ENCODE measurements around the gene KANSL1.
"Not testable (repeated sequence)": the region's sequence is repeated elsewhere in the genome, so short reads cannot be mapped to it uniquely, and the experiment has no call there.

The KANSL1 gene

DNA sequence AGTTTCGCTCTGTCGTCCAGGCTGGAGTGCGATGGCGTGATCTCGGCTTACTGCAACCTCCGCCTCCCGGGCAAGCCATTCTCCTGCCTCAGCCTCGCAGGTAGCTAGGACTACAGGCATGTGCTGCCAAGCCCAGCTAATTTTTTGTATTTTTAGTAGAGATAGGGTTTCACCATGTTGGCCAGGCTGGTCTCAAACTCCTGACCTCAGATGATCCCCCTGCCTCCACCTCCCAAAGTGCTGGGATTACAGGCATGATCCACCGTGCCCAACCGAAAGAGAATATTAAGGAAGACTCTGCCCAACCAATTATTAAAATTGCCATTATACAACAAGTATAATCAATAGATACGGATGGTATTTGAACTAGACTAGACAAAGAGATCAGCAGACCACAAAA is 82.0 kb downstream of the KANSL1 start:
- DNase-seq, result not testable (repeated sequence)

DNA sequence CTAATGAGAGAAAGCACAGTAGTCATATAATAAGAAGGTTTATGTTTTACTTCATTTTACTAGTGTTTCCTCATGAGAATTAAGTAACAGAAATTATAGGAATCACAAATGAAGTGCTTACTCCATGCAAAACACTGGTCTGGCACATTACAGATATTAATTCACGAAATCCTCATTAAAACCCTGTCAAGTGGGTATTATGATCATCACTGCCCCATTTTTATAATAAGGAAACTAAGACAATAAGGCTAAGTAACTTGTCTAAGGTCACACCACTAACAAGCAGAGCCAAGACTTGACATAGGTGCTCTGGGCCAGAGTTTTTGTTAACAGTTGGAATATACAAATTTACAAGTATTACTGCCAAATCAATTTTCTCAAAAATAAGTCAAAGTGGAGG is 83.0 kb downstream of the KANSL1 start:
- no peak for DNase-seq

DNA sequence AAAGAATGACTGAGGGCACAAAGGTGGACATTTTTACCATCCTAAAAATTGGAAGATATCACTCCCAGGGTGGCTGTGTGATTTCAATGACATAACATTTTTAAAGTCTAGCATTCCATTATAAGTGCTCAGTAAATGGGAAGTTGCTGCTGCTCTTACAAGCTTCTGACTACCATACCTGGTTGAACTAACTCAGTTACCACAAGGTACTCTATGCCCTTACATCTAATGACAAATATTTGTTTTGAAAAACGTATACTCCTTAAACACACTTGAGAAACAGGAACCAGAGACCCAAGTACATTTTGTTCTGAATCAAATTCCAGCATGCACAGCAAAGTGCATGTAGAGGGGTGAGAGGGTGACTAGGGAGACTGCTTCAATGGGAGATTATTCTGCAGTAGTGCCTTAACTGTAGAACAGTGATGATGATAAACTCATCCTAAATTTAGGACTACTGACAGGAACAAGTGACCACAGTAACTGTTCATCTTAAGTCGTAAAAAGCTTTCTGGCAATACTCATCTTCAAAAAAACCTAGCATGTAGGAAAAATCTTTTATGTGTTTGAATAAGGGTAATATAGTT is 83.5 kb downstream of the KANSL1 start:
- no peak for DNase-seq

DNA sequence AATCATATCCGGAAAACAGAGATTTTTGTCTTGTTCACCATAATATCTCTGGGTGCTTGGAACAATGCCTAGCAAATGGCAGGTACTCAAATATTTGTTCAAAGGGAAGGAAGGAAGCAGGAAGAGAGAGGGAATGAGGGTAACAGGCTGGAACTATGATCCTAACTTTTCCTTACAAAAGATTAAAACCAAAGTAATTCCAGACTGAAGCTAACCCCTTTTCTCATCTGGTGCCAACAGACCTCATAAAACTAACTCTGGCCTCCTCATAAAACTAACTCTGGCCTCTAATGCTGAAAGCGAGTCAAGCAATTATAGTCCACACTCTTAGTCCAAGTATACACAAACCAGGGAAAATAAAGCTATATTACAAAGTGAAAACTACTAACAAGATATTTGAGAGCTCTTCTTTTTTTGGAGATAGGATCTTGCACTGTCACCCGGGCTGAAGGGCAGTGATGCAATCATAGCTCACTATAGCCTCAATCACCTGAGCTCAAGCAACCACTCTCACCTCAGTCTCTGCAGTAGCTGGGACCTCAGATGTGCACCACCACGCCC is 84.6 kb downstream of the KANSL1 start:
- no peak for DNase-seq

DNA sequence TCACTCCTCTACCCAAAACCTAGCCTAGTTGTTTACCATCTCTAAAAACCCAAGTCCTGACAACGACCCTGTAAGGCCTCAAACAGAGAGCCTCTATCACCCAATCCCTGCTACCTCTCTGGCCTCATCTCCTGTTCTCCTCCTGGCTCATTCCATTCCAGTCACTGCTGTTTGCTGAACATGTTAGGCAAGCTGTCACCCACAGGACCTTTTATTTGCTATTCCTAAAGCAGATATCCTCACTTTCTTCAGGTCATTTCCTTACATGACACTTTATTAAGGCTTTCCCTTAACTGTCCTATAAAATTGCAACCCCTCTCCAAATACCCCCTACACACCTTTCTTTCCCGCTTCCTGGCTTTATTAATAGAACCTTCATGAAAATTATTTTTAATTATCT is 85.1 kb downstream of the KANSL1 start:
- DNase-seq, result no peak

DNA sequence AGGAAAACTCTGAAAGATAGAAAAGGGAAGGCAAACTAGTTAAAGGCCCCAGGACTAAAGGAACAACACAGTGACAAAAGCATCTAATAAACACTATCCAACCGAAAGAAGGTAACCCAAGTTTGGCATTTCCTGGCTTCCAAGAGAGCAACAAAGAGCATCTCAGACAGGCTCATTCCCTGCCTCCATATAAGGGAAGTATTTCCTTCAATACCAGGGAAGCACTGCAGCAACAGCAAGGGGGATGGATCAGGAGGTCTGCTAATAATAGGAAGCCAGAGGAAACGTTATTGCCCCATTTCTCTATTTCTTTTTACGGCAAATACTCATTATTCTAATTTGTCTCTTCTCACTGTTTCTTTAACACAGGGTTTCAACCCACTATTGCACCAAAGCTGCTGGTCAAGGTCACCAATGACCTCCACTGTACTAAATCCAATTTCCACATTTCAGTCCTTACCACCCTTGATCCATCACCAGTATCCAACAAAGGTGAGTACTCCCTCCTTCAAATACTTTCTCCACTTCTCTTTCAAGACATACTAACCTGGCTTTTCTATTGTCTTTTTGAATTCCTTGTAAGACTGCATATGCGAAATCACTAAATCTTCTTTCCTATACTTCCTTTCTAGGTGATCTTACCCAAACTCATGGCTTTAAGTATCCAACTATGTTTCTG is 86.1 kb downstream of the KANSL1 start:
- DNase-seq, result no peak

DNA sequence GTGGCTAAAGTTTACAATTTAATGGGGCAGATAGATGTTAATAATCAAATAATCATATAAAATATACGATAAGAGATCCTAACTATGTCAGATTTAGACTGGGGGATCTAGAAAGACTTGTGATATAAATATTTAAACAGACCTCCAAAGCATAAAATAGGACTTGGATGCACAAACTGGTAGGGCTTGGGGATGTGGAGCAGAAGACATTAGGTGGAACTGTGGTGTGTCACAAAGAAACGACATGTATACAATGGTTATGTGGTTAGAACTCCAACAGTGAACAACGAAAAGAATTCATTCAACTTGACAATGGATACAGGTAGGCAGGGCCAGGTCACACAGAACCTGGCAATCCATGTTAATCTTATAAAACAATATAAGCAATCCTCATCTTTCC is 90.4 kb downstream of the KANSL1 start:
- not testable (repeated sequence) for DNase-seq

DNA sequence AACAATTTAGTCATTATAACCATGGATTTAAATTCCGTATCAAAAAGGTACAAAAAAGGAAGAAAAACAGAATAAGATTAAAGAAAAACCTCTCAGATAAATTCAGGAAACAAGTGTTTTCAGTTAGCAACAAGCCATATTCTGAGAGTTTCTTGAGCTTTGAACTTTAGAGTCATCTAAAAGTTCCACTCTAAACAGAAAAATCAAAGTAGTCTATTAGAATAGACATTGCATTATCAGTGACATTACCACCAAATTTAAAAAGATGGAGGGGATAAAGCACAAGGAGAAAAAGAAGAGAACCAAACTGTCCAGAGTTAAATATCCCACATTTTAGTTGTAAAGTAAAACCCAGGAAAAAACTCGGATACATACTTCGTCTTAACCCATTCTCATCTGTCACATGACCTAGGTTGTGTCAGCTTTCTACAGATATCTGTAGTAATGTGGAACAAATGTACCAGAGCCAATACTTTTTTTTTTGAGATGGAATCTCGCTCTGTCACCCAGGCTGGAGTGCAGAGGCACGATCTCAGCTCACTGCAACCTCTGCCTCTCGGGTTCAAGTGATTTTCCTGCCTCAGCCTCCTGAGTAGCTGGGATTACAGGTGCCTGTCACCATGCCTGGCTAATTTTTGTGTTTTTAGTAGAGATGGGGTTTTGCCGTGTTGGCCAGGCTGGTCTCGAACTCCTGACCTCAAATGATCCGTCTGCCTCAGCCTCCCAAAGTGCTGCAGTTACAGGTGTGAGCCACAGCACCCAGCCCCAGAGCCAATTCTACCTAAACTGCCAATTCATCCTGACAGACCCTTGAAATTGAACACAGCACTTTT is 91.2 kb downstream of the KANSL1 start:
- not testable (repeated sequence) for DNase-seq

DNA sequence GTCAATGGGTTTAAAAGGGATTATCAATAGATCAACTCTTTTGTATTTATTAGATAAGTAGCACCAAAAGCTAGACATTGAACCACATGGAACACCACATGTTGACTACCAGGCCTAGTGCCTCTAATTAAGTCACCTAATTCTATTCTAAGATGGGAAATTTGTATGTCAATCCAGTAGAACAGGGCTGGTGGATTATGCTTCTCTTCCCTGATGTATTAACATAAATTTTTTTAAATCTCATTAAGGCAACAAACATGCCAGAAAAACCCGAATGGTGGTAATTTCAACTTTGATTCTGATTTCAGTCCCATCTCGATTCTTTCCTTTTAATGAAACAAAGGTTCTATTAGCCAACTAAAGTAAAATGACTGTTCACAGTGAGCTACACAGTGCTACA is 92.6 kb downstream of the KANSL1 start:
- DNase-seq, result no peak

DNA sequence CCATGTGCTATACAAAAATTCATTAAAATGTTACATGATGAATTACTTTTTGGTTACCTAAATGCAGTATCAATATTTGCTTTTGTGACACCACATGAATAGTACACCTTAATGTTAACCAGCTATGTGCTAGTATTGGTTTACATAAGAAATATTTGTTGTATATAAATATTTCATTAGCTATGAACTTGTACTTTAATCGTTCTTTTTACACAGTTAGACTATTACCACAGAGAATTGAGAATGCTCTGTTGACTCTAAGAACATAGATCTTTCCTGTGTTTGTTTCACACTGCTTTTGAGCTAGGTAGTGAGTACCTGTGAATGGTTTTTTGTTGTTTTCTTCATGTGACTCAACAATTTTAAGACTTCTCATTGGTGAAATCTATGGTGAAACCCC is 93.4 kb downstream of the KANSL1 start:
- DNase-seq, result no peak

DNA sequence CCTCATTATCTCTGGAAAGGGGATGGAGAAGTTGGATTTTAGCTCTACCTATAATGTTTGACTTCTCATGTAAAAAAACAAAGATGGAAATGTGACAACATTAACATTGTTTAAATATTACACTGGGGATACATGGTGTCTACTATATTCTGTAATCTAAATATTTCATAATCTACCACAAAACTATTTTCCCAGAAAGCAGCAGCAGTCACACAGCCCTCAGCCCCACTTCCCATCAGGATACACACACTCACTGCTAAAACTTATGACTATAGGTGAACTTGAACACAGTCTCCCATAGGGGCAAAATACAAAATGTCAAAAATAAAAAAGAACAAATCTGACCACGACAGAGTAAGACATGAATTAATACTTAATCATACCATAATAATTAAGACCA is 95.7 kb downstream of the KANSL1 start:
- DNase-seq, result no peak

DNA sequence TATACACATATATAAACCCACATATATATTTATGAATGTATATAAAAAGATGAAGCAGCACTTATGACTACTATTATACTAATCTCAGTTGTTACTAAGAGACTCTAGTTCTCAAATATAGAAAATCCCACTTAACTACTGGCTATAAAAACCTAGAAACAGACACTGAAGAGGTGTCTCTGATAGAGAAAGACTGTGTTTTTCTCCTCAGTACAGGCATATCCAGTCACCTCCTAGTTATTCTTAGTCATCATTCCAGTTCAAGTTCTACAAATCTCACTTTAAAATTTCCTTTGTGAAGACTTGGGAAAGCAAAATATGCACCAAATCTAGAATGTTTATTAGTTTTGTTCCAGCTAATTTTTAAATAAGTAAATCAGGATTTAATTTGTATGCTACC is 100.2 kb downstream of the KANSL1 start:
- DNase-seq, result no peak

DNA sequence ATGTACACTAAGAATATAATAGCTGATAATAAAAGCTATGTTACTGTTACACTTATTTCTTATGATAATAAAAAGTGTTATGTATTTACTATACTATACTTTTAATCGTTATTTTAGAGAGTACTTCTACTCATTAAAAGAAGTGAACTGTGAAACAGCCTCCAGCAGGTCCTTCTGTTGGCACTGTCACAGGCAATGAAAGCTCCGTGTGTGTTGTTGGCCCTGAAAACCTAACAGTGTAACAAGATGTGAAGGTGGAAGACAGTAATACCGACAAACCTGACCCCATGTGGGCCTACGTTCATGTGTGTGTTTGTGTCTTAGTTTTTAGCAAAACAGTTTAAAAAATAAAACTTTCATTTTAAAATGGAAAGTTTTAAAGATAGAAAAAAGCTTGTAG is 102.4 kb downstream of the KANSL1 start:
- DNase-seq, result no peak

DNA sequence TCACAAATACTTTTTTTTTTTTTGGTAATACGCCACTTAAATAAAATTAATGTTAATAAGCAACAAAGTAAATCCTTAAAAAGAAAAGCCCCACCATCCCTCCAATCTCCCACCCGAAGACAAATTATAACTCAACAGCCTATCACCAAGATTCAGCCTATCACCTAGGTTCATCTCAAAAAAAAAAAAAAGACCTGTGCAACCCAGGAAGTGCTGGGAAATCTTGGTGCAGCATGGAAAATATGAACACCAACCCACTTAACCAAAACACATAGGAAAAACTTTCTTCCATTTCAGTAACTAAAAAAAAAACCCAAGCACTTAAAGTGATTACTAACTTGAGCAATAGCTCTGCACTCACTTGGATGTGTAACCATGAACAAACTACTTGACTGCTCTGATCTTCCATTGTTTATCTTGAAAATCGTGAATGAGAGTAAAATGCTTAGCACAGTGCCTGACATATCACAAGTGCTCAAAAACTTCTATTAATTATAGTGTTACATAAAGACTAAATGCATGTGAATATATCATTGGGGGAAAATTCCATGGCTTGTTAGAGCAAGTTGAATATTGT is 103.8 kb downstream of the KANSL1 start:
- DNase-seq, result no peak

DNA sequence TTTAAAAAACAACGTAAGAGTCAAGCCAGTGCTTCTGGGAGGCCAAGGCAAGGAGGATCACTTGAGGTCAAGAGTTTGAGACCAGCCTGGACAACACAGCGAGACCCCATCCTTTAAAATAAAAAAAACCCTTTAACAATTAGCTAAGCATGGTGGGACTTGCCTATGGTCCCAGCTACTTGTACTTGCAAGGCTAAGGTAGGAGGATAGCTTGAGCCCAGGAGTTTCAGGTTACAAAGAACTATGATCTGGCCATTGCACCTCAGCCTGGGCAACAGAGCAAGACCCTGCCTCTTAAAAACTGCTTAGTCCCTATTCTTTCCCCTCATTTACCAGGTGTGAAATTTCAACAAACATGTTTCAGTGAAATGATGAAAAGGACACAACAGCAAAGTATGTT is 104.6 kb downstream of the KANSL1 start:
- DNase-seq, result no peak

DNA sequence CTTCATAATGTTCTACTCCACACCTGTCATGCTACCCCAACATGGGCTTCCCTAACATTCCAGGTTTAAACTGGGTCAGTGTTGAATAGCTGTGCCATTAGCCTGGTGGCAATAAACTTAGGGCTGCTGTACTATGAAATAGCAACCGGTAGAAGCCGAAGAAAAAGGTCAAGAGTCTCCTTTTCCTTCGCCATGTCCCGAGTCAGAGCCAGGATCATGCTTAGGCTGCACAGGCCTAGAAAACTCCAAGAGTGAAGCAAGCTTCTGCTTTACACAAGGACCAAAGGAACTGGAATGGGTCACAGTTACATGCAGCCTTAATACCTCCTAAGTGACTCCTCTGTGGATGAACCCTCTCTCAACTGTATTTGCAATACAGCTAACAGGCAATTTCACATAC is 105.4 kb downstream of the KANSL1 start:
- not testable (repeated sequence) for DNase-seq

DNA sequence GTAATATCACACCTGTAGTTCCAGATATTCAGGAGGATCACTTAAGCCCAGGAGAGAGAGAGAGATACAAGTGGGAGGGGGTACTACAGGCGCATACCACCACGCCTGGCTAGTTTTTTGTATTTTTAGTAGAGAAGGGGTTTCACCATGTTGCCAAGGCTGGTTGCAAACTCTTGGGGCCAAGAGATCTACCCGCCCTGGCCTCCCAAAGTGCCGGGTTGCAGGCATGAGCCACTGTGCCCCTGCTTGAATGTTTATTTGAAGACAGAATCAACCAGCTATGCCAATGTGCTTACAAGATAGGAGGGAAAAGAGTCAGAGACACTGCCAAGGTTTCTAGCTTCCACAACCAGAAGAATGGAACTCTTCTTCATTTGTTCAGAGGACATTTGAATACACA is 106.4 kb downstream of the KANSL1 start:
- no peak for DNase-seq

DNA sequence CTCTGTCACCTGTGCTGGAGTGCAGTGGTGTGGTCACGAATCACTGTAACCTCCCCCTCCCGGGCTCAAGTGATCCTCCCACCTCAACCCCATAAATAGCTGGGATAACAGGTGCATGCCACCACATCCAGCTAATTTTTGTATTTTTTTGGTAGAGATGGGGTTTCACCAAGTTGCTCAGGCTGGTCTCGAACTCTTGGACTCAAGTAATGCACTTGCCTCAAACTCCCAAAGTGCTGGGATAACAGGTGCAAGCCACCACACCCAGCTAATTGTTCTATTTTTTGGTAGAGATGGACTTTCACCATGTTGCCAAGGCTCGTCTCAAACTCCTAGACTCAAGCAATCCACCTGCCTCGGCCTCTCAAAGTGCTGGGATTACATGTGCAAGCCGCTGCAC is 107.7 kb downstream of the KANSL1 start:
- no peak for DNase-seq

DNA sequence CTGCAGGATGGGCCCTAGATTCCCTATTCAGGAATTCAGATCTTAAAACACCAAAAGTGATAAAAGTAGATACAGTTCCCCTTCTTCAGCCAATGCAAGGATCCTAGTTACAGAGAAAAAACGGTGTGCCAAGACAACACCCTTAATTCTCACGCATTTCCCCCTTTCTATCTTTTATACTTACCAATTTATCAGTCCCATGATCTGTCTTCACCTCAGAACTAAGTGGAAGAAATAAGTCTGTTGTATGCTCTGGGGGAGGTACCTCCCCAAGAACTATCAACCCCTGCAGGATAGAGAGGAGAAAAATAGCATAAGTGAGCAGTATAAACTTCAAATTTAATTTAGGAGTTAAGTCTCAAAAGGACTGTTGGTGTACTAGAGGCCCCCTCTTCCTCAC is 111.0 kb downstream of the KANSL1 start:
- DNase-seq, result no peak

DNA sequence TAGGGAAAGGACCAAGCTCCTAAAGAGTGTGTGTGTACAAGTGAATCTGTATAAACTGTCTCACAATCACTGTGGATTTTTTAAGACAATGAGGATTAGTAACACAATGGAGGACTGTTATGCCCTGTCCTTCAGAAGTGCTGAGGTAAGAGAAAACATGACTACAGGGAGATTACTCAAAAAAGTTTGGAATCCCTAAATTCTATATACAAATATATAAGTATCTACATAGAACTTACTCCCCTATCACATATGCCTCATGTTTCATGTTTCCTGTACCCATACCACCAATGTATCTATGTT is 112.3 kb downstream of the KANSL1 start:
- no peak for DNase-seq

DNA sequence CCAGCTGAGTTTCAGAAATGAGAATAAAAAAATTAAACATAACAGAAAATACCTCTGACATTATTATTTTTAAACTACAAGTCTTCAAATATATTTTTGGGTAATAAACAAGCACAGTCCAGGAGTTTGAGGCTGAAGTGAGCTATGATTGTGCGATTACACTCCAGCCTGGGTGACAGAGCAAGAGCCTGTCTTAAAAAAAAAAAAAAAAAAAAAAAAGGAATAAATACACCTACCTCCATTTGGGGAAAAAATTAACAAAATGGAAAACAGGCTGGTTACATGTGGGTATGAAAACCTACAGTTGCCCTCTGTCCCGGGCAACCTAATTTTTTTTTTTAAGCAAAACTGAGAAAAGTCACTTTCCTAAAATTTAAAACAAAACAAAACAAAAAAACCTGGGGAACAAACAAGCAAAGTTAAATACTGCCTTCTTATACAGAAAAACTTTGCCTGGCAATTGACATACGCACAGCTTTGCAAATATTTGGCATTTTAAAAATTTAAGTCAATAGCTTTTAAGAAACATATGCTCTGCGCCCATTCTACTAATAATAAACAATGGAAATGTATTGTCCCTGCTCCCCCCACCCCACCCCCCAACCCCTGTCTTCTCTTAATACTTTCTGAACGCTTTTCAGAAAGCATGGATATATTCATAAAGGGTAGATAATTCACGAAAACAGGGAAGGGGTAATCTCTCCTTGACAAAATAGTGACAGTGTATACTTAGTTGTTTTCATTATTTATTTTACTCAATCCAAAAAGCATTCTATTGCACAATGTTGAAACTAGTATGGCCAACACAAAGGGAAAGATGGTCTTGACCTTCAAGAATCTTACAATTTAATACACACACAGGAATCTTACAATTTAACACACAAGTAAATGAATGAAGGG is 112.9 kb downstream of the KANSL1 start:
- DNase-seq, result no peak

DNA sequence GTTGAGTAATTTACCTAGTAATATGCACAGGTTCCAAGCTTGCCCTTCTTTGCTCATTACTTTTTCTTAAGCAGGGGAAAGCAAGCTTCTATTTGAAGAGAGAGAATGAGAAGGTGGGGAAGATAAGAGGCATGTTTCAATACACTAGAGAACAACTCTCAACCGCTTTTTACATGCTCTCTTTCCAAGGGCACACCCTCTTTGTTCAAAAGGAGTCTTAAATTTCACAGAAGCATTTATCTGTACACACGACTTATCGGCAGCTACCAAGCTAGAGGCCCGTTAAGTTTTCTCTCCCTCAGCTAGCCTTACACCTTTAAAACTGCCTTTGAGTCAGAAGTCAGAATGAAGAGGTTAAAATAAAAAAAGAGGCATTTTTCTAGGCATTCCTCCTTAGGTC is 114.6 kb downstream of the KANSL1 start:
- DNase-seq, result no peak

DNA sequence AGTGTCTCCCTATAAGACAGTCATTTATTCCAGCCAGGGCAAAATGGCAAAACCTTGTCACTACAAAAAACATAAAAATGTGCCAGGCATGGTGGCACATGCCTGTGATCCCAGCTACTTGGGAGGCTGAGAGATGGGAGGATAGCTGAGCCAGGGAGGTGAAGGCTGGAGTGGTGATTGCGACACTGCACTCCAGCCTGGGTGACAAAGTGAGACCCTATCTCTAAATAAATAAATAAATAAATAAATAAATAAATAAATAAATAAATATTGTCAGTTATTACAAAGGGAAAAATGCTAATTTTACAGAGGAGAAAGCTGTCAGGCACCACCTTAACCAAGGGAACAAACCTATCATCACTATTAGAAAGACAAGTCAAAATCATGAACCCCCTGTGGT is 118.7 kb downstream of the KANSL1 start:
- no peak for DNase-seq
